Neural cell (in vitro differentiated cells): ENCODE measurements around the gene ATP1A4. TPM values are rescaled to one million over a fixed set of nuclear protein-coding genes. Genes with fewer than 3 reads are reported as not detected.
A peak's percentile ranks its signal among the peaks of the same experiment; 100 is the strongest.

Experiments
- H2AFZ ChIP-seq: fragments of 200-600, 300-800 bp; sonication (generic), shearing (Covaris generic); 2 replicates; pipeline ENCODE4 v1.6.0; 2014; ENCODE audit warnings: low read depth, mild to moderate bottlenecking, antibody characterized with exemption, low read length, moderate library complexity
- H3F3A ChIP-seq: fragments of 200-600 bp; shearing (Covaris generic); 2 replicates; pipeline ENCODE4 v1.6.1; 2016; ENCODE audit warnings: mild to moderate bottlenecking, moderate library complexity, mixed read lengths, antibody characterized with exemption, low read length; ENCODE audit not compliant: insufficient read depth, poor library complexity, severe bottlenecking
- H3K27ac ChIP-seq: fragments of 200-600, 300-800 bp; sonication (generic), shearing (Covaris generic); 2 replicates; pipeline ENCODE4 v1.5.1; 2014; ENCODE audit warnings: mild to moderate bottlenecking, low read length, moderate library complexity
- H3K27me3 ChIP-seq: fragments of 300-800, 200-600 bp; sonication (generic), shearing (Covaris generic); 2 replicates; pipeline ENCODE4 v1.6.0; 2014; ENCODE audit warnings: mild to moderate bottlenecking, low read depth, low read length, moderate library complexity; ENCODE audit not compliant: insufficient read depth
- H3K36me3 ChIP-seq: fragments of 300-800, 200-600 bp; sonication (generic), shearing (Covaris generic); 2 replicates; pipeline ENCODE4 v1.5.1; 2014; ENCODE audit warnings: mild to moderate bottlenecking, antibody characterized with exemption, low read length, moderate library complexity; ENCODE audit not compliant: insufficient read depth
- H3K4me2 ChIP-seq: fragments of 300-800, 200-600 bp; sonication (generic), shearing (Covaris generic); 2 replicates; pipeline ENCODE4 v1.6.0; 2014; ENCODE audit warnings: mild to moderate bottlenecking, low read length
- H3K4me3 ChIP-seq: fragments of 300-800, 200-600 bp; sonication (generic), shearing (Covaris generic); 2 replicates; pipeline ENCODE4 v1.5.1; 2014; ENCODE audit warnings: mild to moderate bottlenecking, low read length, moderate library complexity
- H3K79me2 ChIP-seq: fragments of 200-600 bp; shearing (Covaris generic); replicated peaks from 2 replicates; pipeline ENCODE4 v1.6.0; 2014; ENCODE audit warnings: mild to moderate bottlenecking, low read length, moderate library complexity; ENCODE audit not compliant: insufficient read depth
- H3K9ac ChIP-seq: fragments of 300-800, 200-600 bp; sonication (generic), shearing (Covaris generic); 2 replicates; pipeline ENCODE4 v1.6.1; 2016; ENCODE audit warnings: mild to moderate bottlenecking, low read length, mixed read lengths
- H3K9me2 ChIP-seq: fragments of 200-600 bp; shearing (Covaris generic); 2 replicates; pipeline ENCODE4 v1.6.1; 2016; ENCODE audit warnings: mild to moderate bottlenecking, low read length, mixed read lengths; ENCODE audit not compliant: insufficient read depth
- H3K9me3 ChIP-seq: fragments of 200-600, 300-800 bp; sonication (generic), shearing (Covaris generic); 2 replicates; pipeline ENCODE4 v1.6.1; 2016; ENCODE audit warnings: mild to moderate bottlenecking, mixed run types, low read length, moderate library complexity, mixed read lengths
- H4K20me1 ChIP-seq: fragments of 200-600 bp; shearing (Covaris generic); 2 replicates; pipeline ENCODE4 v1.6.1; 2016; ENCODE audit warnings: mild to moderate bottlenecking, mixed run types; ENCODE audit not compliant: insufficient read depth
- CTCF ChIP-seq: fragments of 450-650 bp; IDR thresholded peaks from 2 replicates; pipeline ENCODE4 v1.5.1; 2014; ENCODE audit warnings: antibody characterized with exemption, mild to moderate bottlenecking, moderate library complexity; ENCODE audit not compliant: poor library complexity, severe bottlenecking
- EP300 ChIP-seq: fragments of 450-650 bp; conservative IDR thresholded peaks from 2 replicates; pipeline ENCODE4 v1.6.1; 2014; ENCODE audit warnings: antibody characterized with exemption, mild to moderate bottlenecking, moderate library complexity; ENCODE audit not compliant: poor library complexity, severe bottlenecking
- EZH2 ChIP-seq: fragments of 200-600, 300-800 bp; shearing (Covaris generic), sonication (generic); IDR thresholded peaks from 2 replicates; pipeline ENCODE4 v1.6.1; 2014; ENCODE audit warnings: antibody characterized with exemption, low read length, borderline replicate concordance, mild to moderate bottlenecking; ENCODE audit not compliant: insufficient read depth, poor library complexity, severe bottlenecking
- MXI1 ChIP-seq: fragments of 450-650 bp; conservative IDR thresholded peaks from 2 replicates; pipeline ENCODE4 v1.6.1; 2014; ENCODE audit warnings: antibody characterized with exemption, mild to moderate bottlenecking; ENCODE audit not compliant: poor library complexity, severe bottlenecking
- POLR2AphosphoS5 ChIP-seq: IDR thresholded peaks from 2 replicates; pipeline ENCODE4 v1.6.1; 2012
- RAD21 ChIP-seq: fragments of 450-650 bp; conservative IDR thresholded peaks from 2 replicates; pipeline ENCODE4 v1.6.1; 2014; ENCODE audit warnings: antibody characterized with exemption, mild to moderate bottlenecking, moderate library complexity
- REST ChIP-seq: IDR thresholded peaks from 2 replicates; pipeline ENCODE4 v1.6.1; 2012; ENCODE audit warnings: borderline replicate concordance
- SMC3 ChIP-seq: fragments of 450-650 bp; conservative IDR thresholded peaks from 2 replicates; pipeline ENCODE4 v1.6.1; 2014; ENCODE audit warnings: antibody characterized with exemption, mild to moderate bottlenecking, moderate library complexity; ENCODE audit not compliant: poor library complexity
- TAF1 ChIP-seq: IDR thresholded peaks from 2 replicates; pipeline ENCODE4 v1.6.1; 2012; ENCODE audit warnings: low read depth
- polyA plus RNA-seq: library from polyadenylated mRNA; depleted of rRNA; stranded (reverse); fragments of >200 nt; gene quantifications from 2 replicates; pipeline ENCODE4 v1.2.3, GENCODE V29; 2014

The ATP1A4 gene
- polyA plus RNA-seq, 1 donor from 2014 or later, result not detected

GRCh38 chr1:160211046-160211790 is 59.8 kb downstream of the ATP1A4 start:
- Histone ChIP-seq H3K9ac (peak overlapping the region; percentile 52), H2AFZ (no peak overlapping the region), H3F3A (peaks cover 5% of the 10 kb centered on the region), H3K79me2 (peaks cover 27% of the 10 kb centered on the region), H3K9me2 (no peaks in the 10 kb centered on the region), H3K4me3 (peak overlapping the region; percentile 56), H3K27me3 (no peaks in the 10 kb centered on the region), H3K4me2 (peak overlapping the region; percentile 82), H4K20me1 (no peaks in the 10 kb centered on the region), H3K9me3 (no peaks in the 10 kb centered on the region), H3K36me3 (peaks cover 15% of the 10 kb centered on the region), H3K27ac (peak overlapping the region; percentile 87)
- TF ChIP-seq POLR2AphosphoS5 (peak; percentile 39), EZH2 (no peak), TAF1 (no peak), RAD21 (no peak), EP300 (peak; percentile 42), MXI1 (peak; percentile 46), REST (no peak), SMC3 (no peak), CTCF (no peak)

DNA sequence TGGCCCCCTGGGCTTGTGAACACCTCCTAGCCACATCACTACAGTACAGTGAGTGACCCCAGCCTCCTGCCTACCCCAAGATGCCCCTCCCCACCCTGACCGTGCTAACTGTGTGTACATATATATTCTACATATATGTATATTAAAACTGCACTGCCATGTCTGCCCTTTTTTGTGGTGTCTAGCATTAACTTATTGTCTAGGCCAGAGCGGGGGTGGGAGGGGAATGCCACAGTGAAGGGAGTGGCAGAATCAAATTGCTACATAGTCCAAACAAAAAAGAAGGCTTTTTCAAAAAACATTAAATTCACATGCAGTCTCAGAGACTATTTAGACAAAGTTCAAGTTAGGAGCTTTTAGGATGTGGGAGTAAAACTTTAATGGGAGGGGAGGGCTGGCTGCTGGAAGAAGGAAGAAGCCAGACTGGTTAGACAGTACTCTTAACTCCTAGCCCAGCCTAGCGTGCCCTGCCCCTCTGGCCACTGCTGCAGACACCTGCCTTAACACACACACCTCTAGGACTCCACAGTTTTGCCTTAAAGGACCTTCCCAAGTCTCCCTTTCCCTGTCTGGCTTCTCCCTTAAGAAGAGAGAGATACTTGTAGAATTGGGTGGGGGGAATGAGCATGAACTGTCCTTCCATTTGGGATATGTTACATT is 63.2 kb downstream of the ATP1A4 start:
- Histone ChIP-seq H3K36me3 (peaks cover 33% of the 10 kb centered on the region), H3K9me3 (no peaks in the 10 kb centered on the region), H3K9me2 (no peaks in the 10 kb centered on the region), H3K4me3 (no peak overlapping the region), H4K20me1 (no peaks in the 10 kb centered on the region), H3K4me2 (no peak overlapping the region), H3F3A (peaks cover 5% of the 10 kb centered on the region), H3K27ac (no peak overlapping the region), H3K27me3 (no peaks in the 10 kb centered on the region), H3K9ac (no peak overlapping the region), H3K79me2 (peaks cover 18% of the 10 kb centered on the region), H2AFZ (no peak overlapping the region)
- no peak for TF ChIP-seq MXI1
- no peak for TF ChIP-seq POLR2AphosphoS5
- no peak for TF ChIP-seq REST
- no peak for TF ChIP-seq EZH2
- TF ChIP-seq CTCF, result no peak
- TF ChIP-seq RAD21, result no peak
